OCI-LY3 (cell line): ENCODE data around the gene ITPR3.

Experiments used
- H2AFZ ChIP-seq: fragments of 200-600, 300-600 bp; shearing (Covaris generic); 2 replicates; pipeline ENCODE4 v1.6.0; 2014; ENCODE audit warnings: antibody characterized with exemption, low read depth, low read length
- H3K27ac ChIP-seq: fragments of 200-600, 300-600 bp; sonication (generic); 2 replicates; pipeline ENCODE4 v1.5.1; 2014; ENCODE audit warnings: mild to moderate bottlenecking, low read length, moderate library complexity, mixed read lengths
- H3K27me3 ChIP-seq: fragments of 200-600, 300-600 bp; sonication (generic); 2 replicates; pipeline ENCODE4 v1.6.1; 2014; ENCODE audit warnings: low read depth, low read length, mixed read lengths
- H3K36me3 ChIP-seq: fragments of 200-600, 300-600 bp; sonication (generic); replicated peaks from 2 replicates; pipeline ENCODE3; 2014; ENCODE audit warnings: low read depth, low read length, mixed read lengths
- H3K4me1 ChIP-seq: fragments of 300-600, 200-600 bp; sonication (generic); 2 replicates; pipeline ENCODE4 v1.6.1; 2014; ENCODE audit warnings: low read length, mixed read lengths
- H3K4me2 ChIP-seq: fragments of 200-600, 300-600 bp; sonication (generic); 2 replicates; pipeline ENCODE4 v1.6.1; 2014; ENCODE audit warnings: low read length, mixed read lengths
- H3K4me3 ChIP-seq: fragments of 300-600, 200-600 bp; sonication (generic); 2 replicates; pipeline ENCODE4 v1.5.1; 2014; ENCODE audit warnings: antibody characterized with exemption, mild to moderate bottlenecking, low read length, moderate library complexity
- H3K79me2 ChIP-seq: fragments of 300-600, 200-600 bp; shearing (Covaris generic); 2 replicates; pipeline ENCODE4 v1.6.1; 2014; ENCODE audit warnings: mild to moderate bottlenecking, low read length, mixed read lengths
- H3K9ac ChIP-seq: fragments of 300-600, 200-600 bp; shearing (Covaris generic); 2 replicates; pipeline ENCODE4 v1.6.0; 2014; ENCODE audit warnings: mild to moderate bottlenecking, low read length, moderate library complexity
- H3K9me3 ChIP-seq: fragments of 200-600, 300-600 bp; shearing (Covaris generic); 2 replicates; pipeline ENCODE4 v1.6.1; 2014; ENCODE audit warnings: low read length, mixed read lengths; ENCODE audit not compliant: insufficient read depth
- H4K20me1 ChIP-seq: fragments of 200-600, 300-600 bp; sonication (generic); 2 replicates; pipeline ENCODE4 v1.6.1; 2016; ENCODE audit warnings: low read length, mixed read lengths; ENCODE audit not compliant: insufficient read depth
- CTCF ChIP-seq: fragments of 200-600, 300-600 bp; sonication (generic); IDR thresholded peaks from 2 replicates; pipeline ENCODE4 v1.5.1; 2014; ENCODE audit warnings: antibody characterized with exemption, low read length, low read depth
- EZH2phosphoT487 ChIP-seq: fragments of 200-600 bp; shearing (Covaris generic); IDR thresholded peaks from 2 replicates; pipeline ENCODE4 v1.6.1; 2018; ENCODE audit warnings: antibody characterized with exemption, mixed run types, low read depth

Gene ITPR3

GRCh38 chr6:33702345-33702977 is 81.3 kb downstream of the ITPR3 start:
- TF ChIP-seq CTCF (no peak), EZH2phosphoT487 (no peak)
- Histone ChIP-seq H3K9ac (no peak overlapping the region), H2AFZ (no peak overlapping the region), H3K36me3 (peaks cover 10% of the 10 kb centered on the region), H3K27me3 (no peaks in the 10 kb centered on the region), H3K27ac (no peak overlapping the region), H3K9me3 (no peaks in the 10 kb centered on the region), H3K4me3 (no peak overlapping the region), H3K4me1 (peaks cover 4% of the 10 kb centered on the region), H4K20me1 (no peaks in the 10 kb centered on the region), H3K4me2 (no peak overlapping the region), H3K79me2 (no peaks in the 10 kb centered on the region)

- H3K36me3 ChIP-seq: peaks cover 9% of the 10 kb centered on the region
- no peak overlapping the region for H3K27ac ChIP-seq
Measured at GRCh38 chr6:33704215-33705066, 83.3 kb downstream of the ITPR3 start.

GRCh38 chr6:33705268-33705885 is 84.3 kb downstream of the ITPR3 start:
- Histone ChIP-seq H3K36me3 (peaks cover 5% of the 10 kb centered on the region), H3K9me3 (no peaks in the 10 kb centered on the region), H3K27me3 (no peaks in the 10 kb centered on the region), H3K4me1 (peaks cover 9% of the 10 kb centered on the region), H4K20me1 (no peaks in the 10 kb centered on the region), H3K9ac (no peak overlapping the region), H3K79me2 (peaks cover 18% of the 10 kb centered on the region), H3K27ac (no peak overlapping the region), H3K4me2 (no peak overlapping the region), H3K4me3 (no peak overlapping the region), H2AFZ (no peak overlapping the region)
- TF ChIP-seq EZH2phosphoT487 (no peak), CTCF (no peak)

More at GRCh38 chr6:33704215-33705066, 83.3 kb downstream of the ITPR3 start:
- H3K4me1 ChIP-seq: peaks cover 4% of the 10 kb centered on the region
- H3K9me3 ChIP-seq: no peaks in the 10 kb centered on the region
- H3K27me3 ChIP-seq: no peaks in the 10 kb centered on the region
- no peak overlapping the region for H3K9ac ChIP-seq
- H3K4me2 ChIP-seq: no peak overlapping the region
- H3K79me2 ChIP-seq: peaks cover 9% of the 10 kb centered on the region
- no peak for TF ChIP-seq EZH2phosphoT487
- no peak for TF ChIP-seq CTCF
- H3K4me3 ChIP-seq: no peak overlapping the region
- H2AFZ ChIP-seq: no peak overlapping the region
- no peaks in the 10 kb centered on the region for H4K20me1 ChIP-seq
